ENCODE measurements around the gene SP6.

SP6 gene

DNA sequence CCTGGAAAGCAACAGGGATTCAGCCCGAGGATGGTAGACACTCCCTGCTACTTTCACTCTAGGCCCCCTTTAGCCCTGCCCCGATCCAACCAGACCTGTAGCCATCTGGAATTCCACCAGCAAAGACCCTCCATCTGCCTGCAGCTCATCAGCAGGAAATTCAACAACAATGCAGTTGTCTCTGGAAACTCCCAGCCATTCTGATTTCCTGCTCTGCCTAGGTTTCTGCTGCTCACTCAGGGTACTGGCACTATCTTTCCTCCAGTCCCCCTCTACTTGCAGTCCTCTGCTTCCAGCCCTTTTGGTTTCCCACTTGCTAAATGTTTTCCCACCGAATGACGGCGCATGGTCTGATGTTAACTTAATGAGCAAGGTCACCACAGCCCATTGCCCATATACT, 2.7 kb upstream of the SP6 start:
- TF ChIP-seq, protein P1, sequence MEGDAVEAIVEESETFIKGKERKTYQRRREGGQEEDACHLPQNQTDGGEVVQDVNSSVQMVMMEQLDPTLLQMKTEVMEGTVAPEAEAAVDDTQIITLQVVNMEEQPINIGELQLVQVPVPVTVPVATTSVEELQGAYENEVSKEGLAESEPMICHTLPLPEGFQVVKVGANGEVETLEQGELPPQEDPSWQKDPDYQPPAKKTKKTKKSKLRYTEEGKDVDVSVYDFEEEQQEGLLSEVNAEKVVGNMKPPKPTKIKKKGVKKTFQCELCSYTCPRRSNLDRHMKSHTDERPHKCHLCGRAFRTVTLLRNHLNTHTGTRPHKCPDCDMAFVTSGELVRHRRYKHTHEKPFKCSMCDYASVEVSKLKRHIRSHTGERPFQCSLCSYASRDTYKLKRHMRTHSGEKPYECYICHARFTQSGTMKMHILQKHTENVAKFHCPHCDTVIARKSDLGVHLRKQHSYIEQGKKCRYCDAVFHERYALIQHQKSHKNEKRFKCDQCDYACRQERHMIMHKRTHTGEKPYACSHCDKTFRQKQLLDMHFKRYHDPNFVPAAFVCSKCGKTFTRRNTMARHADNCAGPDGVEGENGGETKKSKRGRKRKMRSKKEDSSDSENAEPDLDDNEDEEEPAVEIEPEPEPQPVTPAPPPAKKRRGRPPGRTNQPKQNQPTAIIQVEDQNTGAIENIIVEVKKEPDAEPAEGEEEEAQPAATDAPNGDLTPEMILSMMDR (IDR thresholded peaks at IDR 0.05; ENCODE audit: low read depth, low read length, missing control alignments): no peak
- H3K27me3 ChIP-seq (replicated peaks): peaks cover 59% of the 10 kb centered on the region

DNA sequence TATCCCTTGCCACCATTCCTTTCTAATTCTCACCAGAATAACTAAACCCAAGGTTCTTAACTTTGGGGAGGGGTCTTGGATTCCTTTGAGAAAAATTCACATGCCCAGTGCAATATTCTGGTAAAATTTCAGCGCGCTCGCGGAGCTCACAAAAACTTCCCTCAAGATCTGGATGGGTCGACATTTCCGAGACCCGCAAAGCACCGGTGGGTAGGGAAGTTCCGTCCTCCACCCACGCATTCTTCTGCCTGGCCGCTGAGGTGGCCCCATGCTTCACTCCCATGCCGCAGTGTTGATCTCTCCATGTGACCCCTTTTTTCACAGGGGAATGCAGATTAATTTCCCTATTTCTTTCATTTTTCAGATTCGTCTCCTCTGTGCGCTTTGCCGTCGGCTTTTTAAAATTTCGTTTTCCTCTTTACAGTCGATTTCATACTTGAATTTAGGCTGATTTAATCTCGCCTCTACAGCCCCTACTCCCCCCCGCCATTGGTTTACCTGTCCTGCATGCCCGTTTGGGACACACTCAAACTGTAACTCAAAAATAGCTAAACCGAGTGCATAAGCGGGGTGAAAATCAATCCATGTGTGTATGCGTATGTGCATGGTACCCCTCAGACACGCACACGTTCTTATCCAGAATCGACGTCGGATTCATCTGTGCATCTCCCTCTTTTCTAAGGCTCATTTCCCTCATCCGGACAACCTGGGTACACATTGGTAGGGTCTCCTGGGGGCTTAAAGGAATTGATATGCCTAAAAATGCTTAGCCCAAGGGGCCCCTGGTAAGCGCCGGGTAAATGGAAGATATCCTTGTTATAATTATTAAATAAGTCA, 1.4 kb upstream of the SP6 start:
- in situ Hi-C loops (cut with HindIII; ENCODE audit: low pct_ligation_motif_present, low sequenced_read_pairs): no loop called here
- Histone ChIP-seq H3K27me3 (replicated peaks) (peaks cover 71% of the 10 kb centered on the region), H3K36me3 (replicated peaks) (no peaks in the 10 kb centered on the region), H3K4me3 (ENCODE audit: low read depth, low read length) (no peak overlapping the region), H3K27ac (no peak overlapping the region)
- TF ChIP-seq, protein P1 (IDR thresholded peaks at IDR 0.05; ENCODE audit: low read depth, low read length, missing control alignments): no peak
- no peak for DNase-seq

More for the DNA sequence above, 2.7 kb upstream of the SP6 start:
- DNase-seq: no peak
- Histone ChIP-seq H3K27ac (no peak overlapping the region), H3K4me3 (ENCODE audit: low read depth, low read length) (no peak overlapping the region), H3K36me3 (replicated peaks) (no peaks in the 10 kb centered on the region)
- in situ Hi-C loops (cut with HindIII; ENCODE audit: low pct_ligation_motif_present, low sequenced_read_pairs): no loop called here

DNA sequence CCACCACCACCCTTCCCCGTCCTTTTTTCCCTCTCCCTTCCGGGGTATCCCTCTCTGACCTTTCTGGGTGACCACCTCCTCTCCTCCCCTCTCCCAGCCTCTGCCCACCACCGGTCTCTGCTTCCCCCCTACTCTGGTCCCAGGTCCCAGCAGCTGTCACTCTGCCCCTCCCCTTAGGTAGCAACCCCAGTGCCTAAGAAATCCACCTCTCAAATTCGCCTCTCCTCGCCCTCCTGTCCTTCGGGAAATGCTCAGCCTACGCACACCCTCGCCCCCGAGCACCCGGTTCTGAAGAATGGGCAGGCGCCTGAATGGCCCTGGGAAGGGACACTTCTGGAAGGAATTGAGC, 775 bp upstream of the SP6 start:
- Histone ChIP-seq H3K4me3 (ENCODE audit: low read depth, low read length) (no peak overlapping the region), H3K27ac (no peak overlapping the region), H3K27me3 (replicated peaks) (peaks cover 77% of the 10 kb centered on the region), H3K36me3 (replicated peaks) (no peaks in the 10 kb centered on the region)
- DNase-seq: no peak
- in situ Hi-C loops (cut with HindIII; ENCODE audit: low pct_ligation_motif_present, low sequenced_read_pairs): no loop called here
- TF ChIP-seq, protein P1 (IDR thresholded peaks at IDR 0.05; ENCODE audit: low read depth, low read length, missing control alignments): no peak

DNA sequence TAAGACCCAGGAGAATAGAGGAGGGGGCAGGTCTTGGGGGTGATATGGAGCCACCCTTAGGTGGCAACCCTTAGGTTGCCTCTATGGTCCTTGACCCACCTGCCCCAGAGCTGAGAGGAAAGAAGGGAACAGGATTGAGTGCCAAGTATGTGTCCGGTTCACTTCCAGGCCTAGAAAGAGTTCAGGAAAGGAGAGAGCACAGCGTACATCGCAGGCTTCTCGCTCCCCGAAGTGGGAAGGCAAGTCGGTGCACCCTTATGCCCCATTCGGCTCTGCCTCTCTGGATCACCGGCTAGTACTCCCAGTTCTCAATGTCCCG, 631 bp downstream of the SP6 start:
- no peak overlapping the region for H3K27ac ChIP-seq
- no peaks in the 10 kb centered on the region for H3K36me3 ChIP-seq (replicated peaks)
- H3K27me3 ChIP-seq (replicated peaks): peaks cover 91% of the 10 kb centered on the region
- no peak overlapping the region for H3K4me3 ChIP-seq (ENCODE audit: low read depth, low read length)
- TF ChIP-seq, protein P1 (IDR thresholded peaks at IDR 0.05; ENCODE audit: low read depth, low read length, missing control alignments): no peak
- in situ Hi-C loops (cut with HindIII; ENCODE audit: low pct_ligation_motif_present, low sequenced_read_pairs): no loop called here
- no peak for DNase-seq

DNA sequence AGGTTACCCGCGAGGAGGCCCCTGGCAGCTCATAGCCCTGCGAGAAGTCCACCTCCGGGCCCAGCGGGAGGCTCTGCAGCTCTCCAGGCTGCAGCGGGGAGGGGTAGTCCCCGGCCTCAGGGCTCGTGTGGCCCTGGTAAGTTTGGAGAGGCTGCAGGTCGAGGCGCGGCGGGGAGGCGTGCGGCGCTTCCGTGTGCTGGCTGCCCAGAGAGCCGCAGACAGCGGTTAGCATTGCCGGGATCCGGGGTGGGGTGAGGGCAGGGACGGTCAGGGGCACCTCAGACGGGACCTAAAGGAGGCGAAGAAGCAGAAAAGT, 2.8 kb downstream of the SP6 start:
- DNase-seq: no peak
- TF ChIP-seq, protein P1 (IDR thresholded peaks at IDR 0.05; ENCODE audit: low read depth, low read length, missing control alignments): no peak
- Histone ChIP-seq H3K27ac (no peak overlapping the region), H3K27me3 (replicated peaks) (peaks cover 79% of the 10 kb centered on the region), H3K4me3 (ENCODE audit: low read depth, low read length) (no peak overlapping the region), H3K36me3 (replicated peaks) (no peaks in the 10 kb centered on the region)
- in situ Hi-C loops (cut with HindIII; ENCODE audit: low pct_ligation_motif_present, low sequenced_read_pairs): no loop called here
